GM21381 (cell line): ENCODE results near the gene CPT1B.
"Not testable (repeated sequence)": the region's sequence is repeated elsewhere in the genome, so short reads cannot be mapped to it uniquely, and the experiment has no call there.

Experiments used
- ATAC-seq: cut with Tn5 transposase; IDR thresholded peaks from one replicate; pipeline ENCODE4 v1.9.1; 2021; ENCODE audit warnings: mild to moderate bottlenecking, moderate library complexity; ENCODE audit not compliant: unreplicated experiment

The CPT1B gene

DNA sequence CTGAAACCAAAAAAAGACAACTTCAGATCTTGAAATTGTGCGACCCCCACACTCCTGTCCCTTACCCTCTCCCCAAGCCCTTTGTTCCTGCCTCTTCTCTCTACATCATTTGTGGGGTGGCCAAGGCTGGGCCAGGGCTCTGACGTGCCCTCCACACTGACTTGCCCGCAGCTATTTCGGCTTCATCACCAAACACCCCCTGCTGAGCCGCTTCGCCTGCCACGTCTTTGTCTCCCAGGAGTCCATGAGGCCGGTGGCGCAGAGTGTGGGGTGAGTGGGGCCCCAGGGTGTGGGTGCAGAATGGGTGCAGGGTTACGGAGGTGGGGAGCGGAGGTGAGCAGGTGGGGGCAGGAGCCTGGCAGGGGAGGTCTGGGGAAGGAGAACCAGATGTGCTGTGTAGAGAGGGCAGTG, 31.8 kb upstream of the CPT1B start:
- no peak for ATAC-seq

DNA sequence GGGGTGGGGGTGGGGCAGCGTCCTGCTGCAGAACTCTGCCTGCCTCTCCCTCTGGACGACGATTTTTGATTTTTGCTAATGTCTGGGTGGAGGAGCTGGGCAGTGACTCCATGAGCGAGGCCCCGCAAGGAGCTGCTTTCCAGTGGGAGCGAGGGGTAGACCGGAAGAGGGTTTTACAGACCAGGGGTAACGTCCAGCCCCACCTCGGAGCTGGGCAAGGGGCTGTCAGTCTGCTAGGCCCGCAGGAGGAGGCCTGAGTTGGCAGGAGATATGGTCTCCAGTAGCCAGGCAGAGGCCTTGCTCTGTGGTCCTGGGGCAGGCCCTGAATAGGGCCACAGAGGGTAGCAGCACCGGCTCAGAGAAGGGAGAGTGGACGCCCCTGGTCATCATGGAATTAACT, 31.4 kb upstream of the CPT1B start:
- no peak for ATAC-seq

DNA sequence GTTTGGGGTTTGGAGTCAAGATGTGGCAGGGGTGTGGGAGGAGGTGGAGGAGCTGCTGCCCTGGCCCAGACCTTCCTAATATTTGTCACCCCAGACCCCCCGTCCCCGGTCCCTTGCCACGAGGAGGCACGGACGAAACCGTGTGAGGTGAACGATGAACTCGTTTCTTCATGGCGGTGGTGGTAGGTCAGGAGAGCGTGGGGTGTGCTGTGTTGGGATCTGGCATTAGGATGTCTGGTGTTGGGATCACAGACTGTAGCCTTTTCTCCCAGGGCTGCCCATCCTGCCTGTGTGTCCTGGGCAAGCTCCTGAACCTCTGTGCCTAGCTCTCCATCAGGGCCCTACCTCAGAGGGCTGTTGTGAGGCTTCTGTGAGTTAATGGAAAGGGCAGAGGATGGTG, 30.8 kb upstream of the CPT1B start:
- no peak for ATAC-seq

- not testable (repeated sequence) for ATAC-seq
Measured at GRCh38 chr22:50608058-50608840, 30.0 kb upstream of the CPT1B start.

DNA sequence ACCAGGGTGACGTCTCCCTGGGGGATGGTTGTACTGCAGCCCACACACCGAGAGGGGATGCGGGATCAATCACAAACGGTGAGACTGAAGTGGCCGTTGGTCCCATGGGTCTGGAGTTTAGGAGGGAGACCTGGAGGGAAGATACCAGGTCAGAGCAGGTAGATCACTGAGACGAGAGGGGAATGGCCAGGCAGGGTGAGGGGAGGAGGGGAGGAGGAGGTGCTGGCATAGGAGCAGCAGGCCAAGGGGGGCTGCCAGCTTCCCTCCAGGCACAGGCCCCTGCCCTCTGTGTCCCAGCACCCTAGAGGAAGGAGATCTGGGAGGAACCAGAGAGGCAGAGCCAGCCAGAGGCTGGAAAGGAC, 29.4 kb upstream of the CPT1B start:
- ATAC-seq = no peak

GRCh38 chr22:50606946-50607658, 28.9 kb upstream of the CPT1B start:
- ATAC-seq = no peak

DNA sequence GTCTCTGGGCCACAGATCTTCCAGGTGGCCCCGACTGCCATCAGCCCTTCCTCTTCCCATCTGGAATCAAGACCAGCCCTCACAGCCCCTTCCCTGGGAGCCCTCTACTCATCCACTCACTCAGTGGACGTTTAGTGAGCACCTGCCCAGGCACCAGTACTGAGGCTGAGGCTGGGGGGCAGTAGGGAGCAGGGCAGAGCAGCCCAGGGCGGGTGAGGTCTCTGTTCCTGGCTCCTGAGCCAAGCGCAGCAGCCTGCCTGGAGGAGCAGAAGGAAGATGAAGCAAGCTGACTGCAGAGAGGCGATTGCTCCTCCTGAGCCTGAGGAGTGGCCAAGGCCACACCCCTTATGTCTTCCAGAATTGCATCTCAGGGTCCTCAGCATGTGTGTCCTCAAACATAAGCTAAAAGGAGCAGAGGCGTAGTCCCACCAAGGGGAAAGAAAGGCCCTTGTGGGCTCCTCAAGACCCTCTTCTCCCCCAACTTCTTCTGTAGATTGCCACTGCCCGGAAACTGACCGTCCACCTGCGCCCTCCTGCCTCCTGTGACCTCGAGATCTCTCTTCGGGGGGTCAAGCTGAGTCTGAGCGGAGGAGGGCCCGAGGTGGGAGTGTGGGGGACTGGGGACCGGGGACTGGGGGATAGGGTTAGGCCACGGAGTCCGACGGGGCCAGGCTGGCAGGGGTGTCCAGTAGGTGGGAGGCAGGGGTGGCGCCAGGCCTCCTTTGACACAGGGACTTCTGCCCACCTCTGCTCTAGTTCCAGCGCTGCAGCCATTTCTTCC, 28.1 kb upstream of the CPT1B start:
- no peak for ATAC-seq

- ATAC-seq = no peak
Measured at GRCh38 chr22:50605613-50606074, 27.4 kb upstream of the CPT1B start.

GRCh38 chr22:50605002-50605612, 26.9 kb upstream of the CPT1B start:
- no peak for ATAC-seq

DNA sequence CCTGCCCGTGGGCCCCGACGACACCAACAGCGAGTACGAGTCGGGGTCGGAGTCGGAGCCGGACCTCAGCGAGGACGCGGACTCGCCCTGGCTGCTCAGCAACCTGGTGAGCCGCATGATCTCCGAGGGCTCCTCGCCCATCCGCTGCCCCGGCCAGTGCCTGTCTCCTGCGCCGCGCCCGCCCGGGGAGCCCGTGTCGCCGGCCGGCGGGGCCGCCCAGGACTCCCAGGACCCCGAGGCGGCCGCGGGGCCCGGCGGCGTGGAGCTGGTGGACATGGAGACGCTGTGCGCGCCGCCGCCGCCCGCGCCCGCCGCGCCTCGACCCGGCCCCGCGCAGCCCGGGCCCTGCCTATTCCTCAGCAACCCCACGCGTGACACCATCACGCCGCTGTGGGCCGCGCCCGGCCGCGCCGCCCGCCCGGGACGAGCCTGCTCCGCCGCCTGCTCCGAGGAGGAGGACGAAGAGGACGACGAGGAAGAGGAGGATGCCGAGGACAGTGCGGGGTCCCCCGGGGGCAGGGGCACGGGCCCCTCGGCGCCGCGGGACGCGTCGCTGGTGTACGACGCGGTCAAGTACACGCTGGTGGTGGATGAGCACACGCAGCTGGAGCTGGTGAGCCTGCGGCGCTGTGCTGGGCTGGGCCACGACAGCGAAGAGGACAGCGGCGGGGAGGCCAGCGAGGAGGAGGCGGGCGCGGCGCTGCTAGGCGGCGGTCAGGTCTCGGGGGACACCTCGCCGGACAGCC, 26.2 kb upstream of the CPT1B start:
- no peak for ATAC-seq

DNA sequence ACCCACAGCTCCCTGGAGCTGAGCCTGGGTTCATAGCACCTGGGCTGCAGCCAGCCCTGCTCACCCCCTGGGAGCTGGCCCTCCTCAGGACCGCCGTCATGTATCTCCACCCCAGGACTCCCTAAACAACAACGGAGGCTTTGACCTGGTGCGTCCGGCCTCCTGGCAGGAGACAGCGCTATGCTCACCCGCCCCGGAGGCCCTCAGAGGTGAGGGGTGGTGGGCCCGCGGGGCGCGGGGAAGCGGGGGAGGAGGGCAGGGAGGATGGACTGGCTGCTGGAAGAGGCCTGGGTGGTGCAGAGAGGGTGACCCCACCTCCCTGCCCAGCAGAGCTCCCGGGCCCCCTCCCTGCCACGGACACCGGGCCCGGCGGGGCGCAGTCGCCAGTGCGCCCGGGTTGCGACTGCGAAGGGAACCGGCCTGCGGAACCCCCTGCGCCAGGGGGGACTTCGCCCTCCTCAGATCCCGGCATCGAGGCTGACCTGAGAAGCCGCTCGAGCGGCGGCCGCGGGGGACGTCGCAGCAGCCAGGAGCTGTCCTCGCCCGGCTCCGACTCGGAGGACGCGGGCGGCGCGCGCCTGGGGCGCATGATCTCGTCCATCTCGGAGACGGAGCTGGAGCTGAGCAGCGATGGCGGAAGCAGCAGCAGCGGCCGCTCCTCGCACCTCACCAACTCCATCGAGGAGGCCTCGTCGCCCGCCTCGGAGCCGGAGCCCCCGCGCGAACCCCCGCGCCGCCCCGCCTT, 25.5 kb upstream of the CPT1B start:
- ATAC-seq = no peak

- ATAC-seq = no peak
Measured at GRCh38 chr22:50602338-50602700, 24.1 kb upstream of the CPT1B start.

DNA sequence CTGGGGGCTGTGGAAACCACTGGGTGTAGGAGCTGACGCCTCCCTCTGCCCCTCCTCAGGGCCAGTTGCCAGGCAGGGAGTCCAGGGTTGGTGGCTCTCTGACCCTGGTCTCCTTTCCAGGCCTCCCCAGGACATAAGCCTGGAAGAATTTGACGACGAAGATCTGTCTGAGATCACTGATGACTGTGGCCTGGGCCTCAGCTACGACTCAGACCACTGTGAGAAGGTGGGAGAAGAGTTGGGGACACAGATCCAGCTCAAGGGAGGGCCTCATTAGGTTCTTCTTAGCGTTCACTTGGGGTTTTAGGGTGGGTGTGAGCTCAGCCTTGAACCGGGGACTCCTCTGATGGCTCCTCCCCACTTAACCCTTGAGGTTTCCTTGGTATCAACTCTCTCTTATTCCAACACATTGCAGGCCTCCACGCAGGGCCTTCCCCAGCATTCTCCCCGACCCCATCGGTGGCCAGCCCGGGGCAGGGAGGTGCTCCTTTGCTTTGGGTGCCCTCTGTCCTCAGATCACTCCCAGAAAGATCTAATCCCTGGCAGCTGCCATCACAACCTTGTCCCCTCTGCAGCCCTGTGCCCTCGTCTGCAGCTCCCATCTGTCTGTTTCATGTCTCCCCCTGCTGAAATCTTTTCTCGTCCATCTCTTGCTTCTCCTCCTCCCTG, 23.6 kb upstream of the CPT1B start:
- no peak for ATAC-seq

- ATAC-seq = no peak
Measured at GRCh38 chr22:50600967-50601668, 22.9 kb upstream of the CPT1B start.

GRCh38 chr22:50600538-50600937, 22.3 kb upstream of the CPT1B start, which contains the start of gene MAPK8IP2:
Gene MAPK8IP2 (plus strand): TSS chr22:50600793. CDS start chr22:50600819, 26 bp downstream.
- no peak for ATAC-seq

GRCh38 chr22:50599816-50600455, 21.7 kb upstream of the CPT1B start:
- no peak for ATAC-seq

GRCh38 chr22:50597097-50597496, 18.9 kb upstream of the CPT1B start:
- no peak for ATAC-seq

DNA sequence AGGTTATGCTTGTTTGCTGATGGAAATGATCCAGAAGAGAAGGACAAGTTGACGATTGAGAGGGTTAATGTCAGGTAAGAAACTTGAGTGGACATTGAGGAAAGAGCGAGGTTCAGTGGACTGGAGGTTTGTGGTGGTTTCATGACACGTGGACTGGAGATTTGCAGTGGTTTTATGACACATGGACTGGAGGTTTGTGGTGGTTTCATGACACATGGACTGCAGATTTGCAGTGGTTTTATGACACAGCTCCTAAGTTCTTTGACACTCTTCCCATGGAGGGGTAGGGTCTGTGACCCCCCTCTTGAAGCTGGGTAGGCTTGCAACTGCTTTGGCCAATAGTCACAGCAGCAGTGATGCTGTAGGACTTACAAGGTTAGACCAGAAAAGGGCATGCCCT, 17.0 kb upstream of the CPT1B start:
- no peak for ATAC-seq
